HL-60 (cell line): ENCODE measurements around the gene LSM10.

Experiments used
- CTCF ChIP-seq: IDR thresholded peaks from one replicate; pipeline ENCODE4 v1.5.1; 2011; ENCODE audit warnings: low read length, control low read depth, inconsistent platforms; ENCODE audit not compliant: insufficient read depth
- POLR2AphosphoS5 ChIP-seq: IDR thresholded peaks from 2 replicates; pipeline ENCODE4 v1.6.1; 2012; ENCODE audit warnings: low read depth
- SPI1 ChIP-seq: IDR thresholded peaks from 2 replicates; pipeline ENCODE4 v1.6.1; 2012; ENCODE audit warnings: low read depth, mild to moderate bottlenecking, borderline replicate concordance
- TF ChIP-seq, protein P1 (sequence below): IDR thresholded peaks from 2 replicates; pipeline ENCODE4 v1.6.1; 2012; ENCODE audit warnings: low read depth; ENCODE audit not compliant: insufficient replicate concordance

DNA sequence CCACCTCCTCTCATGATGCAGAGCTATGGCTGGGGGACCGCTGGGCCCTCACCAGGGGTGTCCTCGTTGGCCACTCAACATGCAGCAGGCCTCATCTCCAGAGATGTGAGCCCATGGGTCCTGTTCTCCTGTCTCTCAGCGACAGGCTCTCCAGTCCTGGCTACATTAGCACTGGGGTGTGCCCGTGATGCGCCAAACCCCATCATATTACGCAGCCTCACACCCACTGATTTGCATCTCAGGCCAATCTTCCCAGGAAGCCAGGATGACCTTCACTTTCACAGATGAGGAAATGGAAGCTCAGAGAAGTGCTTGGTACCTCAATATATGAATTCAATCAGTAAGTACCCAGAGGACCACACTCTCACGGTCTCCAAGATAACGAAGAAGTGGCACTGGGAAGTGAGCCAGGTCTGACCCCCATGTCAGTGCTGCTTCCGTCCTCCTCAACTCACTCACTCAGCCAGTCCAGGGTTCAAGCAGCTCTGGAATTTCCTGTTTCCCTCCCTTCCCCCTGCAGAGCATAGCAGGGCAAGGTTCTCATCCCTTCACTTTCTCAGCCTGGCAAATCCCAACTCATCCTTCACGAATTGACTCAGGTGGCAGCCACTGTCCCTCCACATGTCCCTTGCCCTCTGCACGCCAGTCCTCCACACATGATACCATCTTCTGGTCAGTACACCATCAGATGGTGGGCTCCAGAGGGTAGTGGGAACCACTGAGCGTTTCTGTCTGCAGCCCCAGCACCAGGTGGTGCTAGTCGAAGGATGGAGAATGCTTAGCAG lies 45.4 kb downstream of the LSM10 start:
- TF ChIP-seq CTCF (no peak), POLR2AphosphoS5 (no peak), SPI1 (no peak)
- TF ChIP-seq, protein P1, sequence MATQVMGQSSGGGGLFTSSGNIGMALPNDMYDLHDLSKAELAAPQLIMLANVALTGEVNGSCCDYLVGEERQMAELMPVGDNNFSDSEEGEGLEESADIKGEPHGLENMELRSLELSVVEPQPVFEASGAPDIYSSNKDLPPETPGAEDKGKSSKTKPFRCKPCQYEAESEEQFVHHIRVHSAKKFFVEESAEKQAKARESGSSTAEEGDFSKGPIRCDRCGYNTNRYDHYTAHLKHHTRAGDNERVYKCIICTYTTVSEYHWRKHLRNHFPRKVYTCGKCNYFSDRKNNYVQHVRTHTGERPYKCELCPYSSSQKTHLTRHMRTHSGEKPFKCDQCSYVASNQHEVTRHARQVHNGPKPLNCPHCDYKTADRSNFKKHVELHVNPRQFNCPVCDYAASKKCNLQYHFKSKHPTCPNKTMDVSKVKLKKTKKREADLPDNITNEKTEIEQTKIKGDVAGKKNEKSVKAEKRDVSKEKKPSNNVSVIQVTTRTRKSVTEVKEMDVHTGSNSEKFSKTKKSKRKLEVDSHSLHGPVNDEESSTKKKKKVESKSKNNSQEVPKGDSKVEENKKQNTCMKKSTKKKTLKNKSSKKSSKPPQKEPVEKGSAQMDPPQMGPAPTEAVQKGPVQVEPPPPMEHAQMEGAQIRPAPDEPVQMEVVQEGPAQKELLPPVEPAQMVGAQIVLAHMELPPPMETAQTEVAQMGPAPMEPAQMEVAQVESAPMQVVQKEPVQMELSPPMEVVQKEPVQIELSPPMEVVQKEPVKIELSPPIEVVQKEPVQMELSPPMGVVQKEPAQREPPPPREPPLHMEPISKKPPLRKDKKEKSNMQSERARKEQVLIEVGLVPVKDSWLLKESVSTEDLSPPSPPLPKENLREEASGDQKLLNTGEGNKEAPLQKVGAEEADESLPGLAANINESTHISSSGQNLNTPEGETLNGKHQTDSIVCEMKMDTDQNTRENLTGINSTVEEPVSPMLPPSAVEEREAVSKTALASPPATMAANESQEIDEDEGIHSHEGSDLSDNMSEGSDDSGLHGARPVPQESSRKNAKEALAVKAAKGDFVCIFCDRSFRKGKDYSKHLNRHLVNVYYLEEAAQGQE, result no peak
